ENCODE data around the gene S100A1. TPM values are rescaled to one million over a fixed set of nuclear protein-coding genes. Genes with fewer than 3 reads are reported as not detected.
A peak's percentile ranks its signal among the peaks of the same experiment; 100 is the strongest.

Gene S100A1
- total and polyA plus RNA-seq, 2 of the 13 experiments (the other 11 are each of a cell fraction or from before 2014, with no cell fraction given) = 120 to 251 TPM

DNA sequence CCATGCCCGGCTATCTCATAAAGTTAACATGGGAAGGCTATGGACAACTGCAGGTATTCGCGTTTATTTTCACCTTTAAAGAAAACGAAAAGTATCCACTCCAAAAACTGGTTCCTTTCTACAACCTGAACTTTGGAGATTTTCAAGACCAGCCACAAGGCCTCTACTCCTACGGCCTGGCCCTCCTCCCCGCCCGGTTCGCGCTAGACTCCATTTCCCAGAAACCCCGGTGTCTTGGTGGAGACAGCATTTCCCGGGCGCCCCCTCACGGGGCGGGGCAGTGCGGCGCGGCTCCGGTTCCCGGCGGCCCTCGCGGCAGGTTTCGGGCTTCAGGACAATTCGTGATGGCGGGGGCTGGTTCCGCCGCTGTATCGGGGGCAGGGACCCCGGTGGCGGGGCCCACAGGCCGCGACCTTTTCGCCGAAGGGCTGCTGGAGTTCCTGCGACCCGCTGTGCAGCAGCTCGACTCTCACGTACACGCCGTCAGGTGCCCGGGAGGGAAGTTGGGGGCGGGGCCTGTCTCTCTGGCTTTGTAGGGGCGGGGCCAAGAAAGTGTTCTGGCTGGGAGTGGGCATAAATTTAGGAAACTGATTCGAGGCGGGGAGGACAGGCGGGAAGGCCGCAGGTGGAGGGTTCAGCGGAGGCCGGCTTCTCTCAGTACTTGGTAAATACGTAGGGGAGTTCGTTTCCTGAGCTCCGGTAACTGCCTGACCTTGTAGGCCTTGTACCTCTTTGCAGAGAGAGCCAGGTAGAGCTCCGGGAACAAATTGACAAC lies 30.4 kb downstream of the S100A1 start, which contains the start of gene SNAPIN (continued):
- TF ChIP-seq SAFB2 (CRISPR knock-in tag; IDR thresholded peaks at IDR 0.05; ENCODE audit: borderline replicate concordance, low read depth) (0 out of 2 replicates have a peak, but pooled peaks have one; percentile 16), WIZ (CRISPR knock-in tag; IDR thresholded peaks at IDR 0.05) (no peak), ZNF761 (CRISPR knock-in tag; conservative IDR thresholded peaks at IDR 0.05) (no peak), RORA (CRISPR knock-in tag; IDR thresholded peaks at IDR 0.05) (no peak), ZNF496 (CRISPR knock-in tag; IDR thresholded peaks at IDR 0.05; ENCODE audit: insufficient replicate concordance) (no peak), AHR (CRISPR knock-in tag; IDR thresholded peaks at IDR 0.05) (0 out of 2 replicates have a peak, but pooled peaks have one; percentile 19), ESRRA (CRISPR knock-in tag; IDR thresholded peaks at IDR 0.05; ENCODE audit: low read depth) (peak; percentile 52; the same call in 1 of the 2 replicates), NFE2 (CRISPR knock-in tag; IDR thresholded peaks at IDR 0.05) (no peak), ZFYVE20 (CRISPR knock-in tag; IDR thresholded peaks at IDR 0.05; ENCODE audit: borderline replicate concordance, low read depth) (no peak), ELF4 (CRISPR knock-in tag; IDR thresholded peaks at IDR 0.05; ENCODE audit: borderline replicate concordance) (no peak), TARDBP (CRISPR knock-in tag; IDR thresholded peaks at IDR 0.05) (peak; percentile 79), CHD2 (IDR thresholded peaks at IDR 0.05; ENCODE audit: low read depth, low read length) (no peak), ATF1 (CRISPR knock-in tag; IDR thresholded peaks at IDR 0.05) (no peak), ZNF614 (CRISPR knock-in tag; IDR thresholded peaks at IDR 0.05; ENCODE audit: borderline replicate concordance) (no peak)
- TF ChIP-seq, protein P1, sequence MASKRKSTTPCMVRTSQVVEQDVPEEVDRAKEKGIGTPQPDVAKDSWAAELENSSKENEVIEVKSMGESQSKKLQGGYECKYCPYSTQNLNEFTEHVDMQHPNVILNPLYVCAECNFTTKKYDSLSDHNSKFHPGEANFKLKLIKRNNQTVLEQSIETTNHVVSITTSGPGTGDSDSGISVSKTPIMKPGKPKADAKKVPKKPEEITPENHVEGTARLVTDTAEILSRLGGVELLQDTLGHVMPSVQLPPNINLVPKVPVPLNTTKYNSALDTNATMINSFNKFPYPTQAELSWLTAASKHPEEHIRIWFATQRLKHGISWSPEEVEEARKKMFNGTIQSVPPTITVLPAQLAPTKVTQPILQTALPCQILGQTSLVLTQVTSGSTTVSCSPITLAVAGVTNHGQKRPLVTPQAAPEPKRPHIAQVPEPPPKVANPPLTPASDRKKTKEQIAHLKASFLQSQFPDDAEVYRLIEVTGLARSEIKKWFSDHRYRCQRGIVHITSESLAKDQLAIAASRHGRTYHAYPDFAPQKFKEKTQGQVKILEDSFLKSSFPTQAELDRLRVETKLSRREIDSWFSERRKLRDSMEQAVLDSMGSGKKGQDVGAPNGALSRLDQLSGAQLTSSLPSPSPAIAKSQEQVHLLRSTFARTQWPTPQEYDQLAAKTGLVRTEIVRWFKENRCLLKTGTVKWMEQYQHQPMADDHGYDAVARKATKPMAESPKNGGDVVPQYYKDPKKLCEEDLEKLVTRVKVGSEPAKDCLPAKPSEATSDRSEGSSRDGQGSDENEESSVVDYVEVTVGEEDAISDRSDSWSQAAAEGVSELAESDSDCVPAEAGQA (IDR thresholded peaks at IDR 0.05; ENCODE audit: low read depth) = 0 out of 2 replicates have a peak, but pooled peaks have one; percentile 49
- TF ChIP-seq, protein P1 (CRISPR knock-in tag; IDR thresholded peaks at IDR 0.05; ENCODE audit: borderline replicate concordance) = no peak
- TF ChIP-seq, protein P2, sequence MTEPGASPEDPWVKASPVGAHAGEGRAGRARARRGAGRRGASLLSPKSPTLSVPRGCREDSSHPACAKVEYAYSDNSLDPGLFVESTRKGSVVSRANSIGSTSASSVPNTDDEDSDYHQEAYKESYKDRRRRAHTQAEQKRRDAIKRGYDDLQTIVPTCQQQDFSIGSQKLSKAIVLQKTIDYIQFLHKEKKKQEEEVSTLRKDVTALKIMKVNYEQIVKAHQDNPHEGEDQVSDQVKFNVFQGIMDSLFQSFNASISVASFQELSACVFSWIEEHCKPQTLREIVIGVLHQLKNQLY (CRISPR knock-in tag; IDR thresholded peaks at IDR 0.05) = no peak
- TF ChIP-seq, protein P3, sequence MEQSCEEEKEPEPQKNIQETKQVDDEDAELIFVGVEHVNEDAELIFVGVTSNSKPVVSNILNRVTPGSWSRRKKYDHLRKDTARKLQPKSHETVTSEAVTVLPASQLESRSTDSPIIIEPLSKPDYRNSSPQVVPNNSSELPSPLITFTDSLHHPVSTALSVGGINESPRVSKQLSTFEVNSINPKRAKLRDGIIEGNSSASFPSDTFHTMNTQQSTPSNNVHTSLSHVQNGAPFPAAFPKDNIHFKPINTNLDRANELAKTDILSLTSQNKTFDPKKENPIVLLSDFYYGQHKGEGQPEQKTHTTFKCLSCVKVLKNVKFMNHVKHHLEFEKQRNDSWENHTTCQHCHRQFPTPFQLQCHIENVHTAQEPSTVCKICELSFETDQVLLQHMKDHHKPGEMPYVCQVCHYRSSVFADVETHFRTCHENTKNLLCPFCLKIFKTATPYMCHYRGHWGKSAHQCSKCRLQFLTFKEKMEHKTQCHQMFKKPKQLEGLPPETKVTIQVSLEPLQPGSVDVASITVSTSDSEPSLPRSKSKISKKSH (CRISPR knock-in tag; IDR thresholded peaks at IDR 0.05; ENCODE audit: borderline replicate concordance) = peak; percentile 76; the same call in 1 of the 2 replicates
- TF ChIP-seq, protein P4, sequence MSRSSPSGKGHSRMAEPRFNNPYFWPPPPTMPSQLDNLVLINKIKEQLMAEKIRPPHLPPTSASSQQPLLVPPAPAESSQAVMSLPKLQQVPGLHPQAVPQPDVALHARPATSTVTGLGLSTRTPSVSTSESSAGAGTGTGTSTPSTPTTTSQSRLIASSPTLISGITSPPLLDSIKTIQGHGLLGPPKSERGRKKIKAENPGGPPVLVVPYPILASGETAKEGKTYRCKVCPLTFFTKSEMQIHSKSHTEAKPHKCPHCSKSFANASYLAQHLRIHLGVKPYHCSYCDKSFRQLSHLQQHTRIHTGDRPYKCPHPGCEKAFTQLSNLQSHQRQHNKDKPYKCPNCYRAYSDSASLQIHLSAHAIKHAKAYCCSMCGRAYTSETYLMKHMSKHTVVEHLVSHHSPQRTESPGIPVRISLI (CRISPR knock-in tag; IDR thresholded peaks at IDR 0.05; ENCODE audit: borderline replicate concordance) = no peak
